ENCODE data around the gene PTPN13. TPM values are rescaled to one million over a fixed set of nuclear protein-coding genes. Genes with fewer than 3 reads are reported as not detected.

The PTPN13 gene
- total RNA-seq, 1 experiment from 2014 or later: 16.0 TPM

- Histone ChIP-seq H3K4me3 (no peak overlapping the region), H3K36me3 (no peaks in the 10 kb centered on the region), H3K9me3 (replicated peaks) (no peaks in the 10 kb centered on the region), H3K27me3 (replicated peaks) (no peaks in the 10 kb centered on the region), H3K27ac (no peak overlapping the region), H3K4me1 (replicated peaks) (no peaks in the 10 kb centered on the region)
- no peak for DNase-seq (ENCODE audit: low read depth in 1 of 2, low spot score in 2 of 2)
Observed at GRCh38 chr4:86564795-86565194, 29.3 kb upstream of the PTPN13 start.

- DNase-seq (ENCODE audit: low read depth in 1 of 2, low spot score in 2 of 2): no peak
- no peaks in the 10 kb centered on the region for H3K4me1 ChIP-seq (replicated peaks)
- no peaks in the 10 kb centered on the region for H3K9me3 ChIP-seq (replicated peaks)
- no peak overlapping the region for H3K27ac ChIP-seq
- no peak overlapping the region for H3K4me3 ChIP-seq
- no peaks in the 10 kb centered on the region for H3K36me3 ChIP-seq
- H3K27me3 ChIP-seq (replicated peaks): no peaks in the 10 kb centered on the region
Observed at GRCh38 chr4:86565651-86566050, 28.5 kb upstream of the PTPN13 start.

DNA sequence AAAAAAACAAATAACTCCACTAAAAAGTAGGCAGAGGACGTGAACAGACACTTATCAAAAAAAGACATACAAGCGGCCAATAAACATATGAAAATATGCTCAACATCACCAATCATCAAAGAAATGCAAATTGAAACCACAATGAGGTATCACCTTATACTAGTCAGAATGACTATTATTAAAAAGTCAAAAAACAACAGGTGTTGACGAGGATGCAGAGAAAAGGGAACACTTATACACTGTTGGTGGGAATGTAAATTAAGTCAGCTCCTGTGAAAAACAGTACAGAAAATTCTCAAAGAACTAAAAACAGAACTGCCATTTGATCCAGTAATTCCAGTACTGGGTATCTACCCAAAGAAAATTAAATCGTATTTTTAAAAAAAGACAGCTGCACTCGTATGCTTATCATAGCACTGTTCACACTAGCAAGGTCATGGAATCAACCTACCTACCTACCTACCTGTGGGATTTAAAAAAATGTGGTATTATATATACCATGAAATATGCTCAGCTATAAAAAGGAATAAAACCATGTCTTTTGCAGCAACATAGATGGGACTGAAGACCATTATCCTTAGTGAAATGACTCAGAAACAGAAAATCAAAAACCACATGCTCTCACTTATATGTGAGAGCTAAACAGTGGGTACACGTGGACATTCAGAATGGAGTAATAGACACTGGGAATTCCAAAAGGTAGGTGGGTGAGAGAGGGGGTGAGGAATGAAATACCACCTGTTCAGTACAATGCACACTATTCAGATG is 24.8 kb upstream of the PTPN13 start:
- Histone ChIP-seq H3K9me3 (replicated peaks) (no peaks in the 10 kb centered on the region), H3K4me3 (no peak overlapping the region), H3K27me3 (replicated peaks) (no peaks in the 10 kb centered on the region), H3K27ac (no peak overlapping the region), H3K4me1 (replicated peaks) (no peaks in the 10 kb centered on the region), H3K36me3 (no peaks in the 10 kb centered on the region)
- no peak for DNase-seq (ENCODE audit: low read depth in 1 of 2, low spot score in 2 of 2)

- Histone ChIP-seq H3K9me3 (replicated peaks) (no peaks in the 10 kb centered on the region), H3K27ac (no peak overlapping the region), H3K36me3 (no peaks in the 10 kb centered on the region), H3K27me3 (replicated peaks) (no peaks in the 10 kb centered on the region), H3K4me3 (no peak overlapping the region), H3K4me1 (replicated peaks) (0 out of 2 replicates have a peak, but pooled peaks cover 3% of the 10 kb centered on the region)
- no peak for DNase-seq (ENCODE audit: low read depth in 1 of 2, low spot score in 2 of 2)
Observed at GRCh38 chr4:86579941-86580340, 14.2 kb upstream of the PTPN13 start.

DNA sequence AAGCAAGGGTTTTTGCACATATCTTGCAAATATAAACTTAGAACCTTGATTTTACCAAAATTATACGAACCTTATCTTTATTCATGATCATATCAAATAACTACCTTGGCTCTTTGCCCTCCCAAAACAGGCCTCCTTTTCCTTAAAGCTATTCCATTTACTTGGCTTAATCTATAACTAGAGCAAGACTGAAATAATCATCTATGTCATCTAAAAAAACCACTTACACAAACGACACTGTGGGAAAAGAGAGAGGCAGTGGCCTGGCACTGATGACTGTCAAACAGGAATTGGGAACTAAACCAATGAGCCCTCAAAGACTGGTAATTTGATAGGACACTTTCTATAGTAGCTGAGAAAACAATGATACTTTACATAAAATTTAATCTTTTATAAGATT is 11.7 kb upstream of the PTPN13 start:
- Histone ChIP-seq H3K27me3 (replicated peaks) (no peaks in the 10 kb centered on the region), H3K4me3 (no peak overlapping the region), H3K36me3 (no peaks in the 10 kb centered on the region), H3K9me3 (replicated peaks) (no peaks in the 10 kb centered on the region), H3K4me1 (replicated peaks) (0 out of 2 replicates have a peak, but pooled peaks cover 3% of the 10 kb centered on the region), H3K27ac (no peak overlapping the region)
- DNase-seq (ENCODE audit: low read depth in 1 of 2, low spot score in 2 of 2): no peak

GRCh38 chr4:86586160-86586572 is 7.9 kb upstream of the PTPN13 start:
- Histone ChIP-seq H3K27me3 (replicated peaks) (no peaks in the 10 kb centered on the region), H3K36me3 (no peaks in the 10 kb centered on the region), H3K4me3 (no peak overlapping the region), H3K4me1 (replicated peaks) (0 out of 2 replicates have a peak, but pooled peaks cover 3% of the 10 kb centered on the region), H3K27ac (no peak overlapping the region), H3K9me3 (replicated peaks) (no peaks in the 10 kb centered on the region)
- DNase-seq (ENCODE audit: low read depth in 1 of 2, low spot score in 2 of 2): no peak

GRCh38 chr4:86586626-86587380 is 7.3 kb upstream of the PTPN13 start:
- H3K27ac ChIP-seq: no peak overlapping the region
- no peaks in the 10 kb centered on the region for H3K9me3 ChIP-seq (replicated peaks)
- no peak overlapping the region for H3K4me3 ChIP-seq
- 0 out of 2 replicates have a peak, but pooled peaks cover 3% of the 10 kb centered on the region for H3K4me1 ChIP-seq (replicated peaks)
- no peaks in the 10 kb centered on the region for H3K36me3 ChIP-seq
- DNase-seq (ENCODE audit: low read depth in 1 of 2, low spot score in 2 of 2): no peak
- no peaks in the 10 kb centered on the region for H3K27me3 ChIP-seq (replicated peaks)

DNA sequence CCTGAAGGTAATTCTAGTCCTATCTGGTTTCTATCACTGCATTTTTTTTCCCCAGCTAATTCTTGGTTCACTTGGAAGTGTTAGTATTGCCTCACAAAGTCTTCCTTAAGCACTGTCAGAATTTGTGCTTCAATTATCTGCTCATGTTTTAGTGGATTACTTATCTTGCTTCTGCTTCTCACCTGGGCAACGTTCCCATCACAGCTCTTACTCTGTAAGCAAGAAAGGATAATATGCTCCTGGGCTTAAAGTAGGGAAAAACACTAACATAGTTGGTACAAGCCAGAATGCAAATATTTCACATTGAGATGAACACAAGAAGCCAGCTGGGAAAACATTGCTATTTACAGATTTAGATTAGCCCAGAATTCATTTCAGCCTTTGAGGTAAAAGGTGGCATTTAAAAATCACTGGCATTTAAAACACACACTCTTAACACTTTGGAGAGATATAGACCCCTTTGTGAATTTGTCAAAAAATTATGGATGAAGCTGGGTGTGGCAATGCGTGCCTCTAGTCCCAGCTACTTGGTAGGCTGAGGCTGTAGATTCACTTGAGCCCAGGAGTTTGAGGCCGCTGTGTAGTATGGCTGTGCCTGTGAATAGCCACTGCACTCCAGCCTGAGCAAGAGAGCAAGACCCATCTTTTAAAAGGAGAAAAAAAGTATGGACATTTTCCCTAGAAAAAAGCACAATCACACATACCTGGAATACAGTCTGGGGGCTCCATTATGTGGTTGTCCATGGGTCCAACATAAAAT is 6.6 kb upstream of the PTPN13 start:
- no peaks in the 10 kb centered on the region for H3K36me3 ChIP-seq
- H3K27me3 ChIP-seq (replicated peaks): no peaks in the 10 kb centered on the region
- peaks cover 2% of the 10 kb centered on the region for H3K4me1 ChIP-seq (replicated peaks)
- no peak overlapping the region for H3K4me3 ChIP-seq
- no peak overlapping the region for H3K27ac ChIP-seq
- no peaks in the 10 kb centered on the region for H3K9me3 ChIP-seq (replicated peaks)
- DNase-seq (ENCODE audit: low read depth in 1 of 2, low spot score in 2 of 2): no peak

- no peak overlapping the region for H3K4me3 ChIP-seq
- H3K27me3 ChIP-seq (replicated peaks): no peaks in the 10 kb centered on the region
- H3K36me3 ChIP-seq: no peaks in the 10 kb centered on the region
- no peak overlapping the region; the same call in 1 of the 2 replicates for H3K27ac ChIP-seq
- H3K4me1 ChIP-seq (replicated peaks): peaks cover 21% of the 10 kb centered on the region
- DNase-seq (ENCODE audit: low read depth in 1 of 2, low spot score in 2 of 2): peak in 1 of 2 experiments; percentile 14
- H3K9me3 ChIP-seq (replicated peaks): no peaks in the 10 kb centered on the region
Observed at GRCh38 chr4:86592553-86593249, 1.4 kb upstream of the PTPN13 start.

- H3K9me3 ChIP-seq (replicated peaks): no peaks in the 10 kb centered on the region
- peak overlapping the region; percentile 59 for H3K4me3 ChIP-seq
- DNase-seq (ENCODE audit: low read depth in 1 of 2, low spot score in 2 of 2): peak; percentile 75 to 82
- H3K27me3 ChIP-seq (replicated peaks): no peaks in the 10 kb centered on the region
- H3K4me1 ChIP-seq (replicated peaks): peaks cover 21% of the 10 kb centered on the region
- H3K27ac ChIP-seq: peak overlapping the region; percentile 50
- no peaks in the 10 kb centered on the region for H3K36me3 ChIP-seq
Observed at GRCh38 chr4:86594559-86595425, 677 bp downstream of the PTPN13 start.

- Histone ChIP-seq H3K27ac (peak overlapping the region; percentile 50), H3K4me1 (replicated peaks) (peaks cover 21% of the 10 kb centered on the region), H3K9me3 (replicated peaks) (no peaks in the 10 kb centered on the region), H3K27me3 (replicated peaks) (no peaks in the 10 kb centered on the region), H3K4me3 (peak overlapping the region; percentile 59), H3K36me3 (no peaks in the 10 kb centered on the region)
- no peak for DNase-seq (ENCODE audit: low read depth in 1 of 2, low spot score in 2 of 2)
Observed at GRCh38 chr4:86595426-86595805, 1.3 kb downstream of the PTPN13 start.

- Histone ChIP-seq H3K4me3 (no peak overlapping the region), H3K36me3 (no peaks in the 10 kb centered on the region), H3K27me3 (replicated peaks) (no peaks in the 10 kb centered on the region), H3K27ac (no peak overlapping the region), H3K4me1 (replicated peaks) (peaks cover 21% of the 10 kb centered on the region), H3K9me3 (replicated peaks) (no peaks in the 10 kb centered on the region)
- DNase-seq (ENCODE audit: low read depth in 1 of 2, low spot score in 2 of 2): no peak
Observed at GRCh38 chr4:86596807-86597206, 2.7 kb downstream of the PTPN13 start.
